Stimulated activated naive B cell treated with anti-CD40 and anti-IgM and Interleukin-4, amounts not matched to agents 10 μg/mL and 1 μg/mL and 100 μg/mL, for 72 hours (primary cell): ENCODE measurements around the gene SNPH.

Experiments
- ATAC-seq, 2 donors: fragments of 150-1000 bp; cut with Tn5 transposase; replicated peaks; 2 replicates each; pipeline ENCODE4 v1.10.0; 2021; ENCODE audit warnings: moderate library complexity in 1 of 2
- DNase-seq: peaks from one replicate; pipeline ENCODE4 v3.0.0; 2021
- H3K27ac Mint-ChIP-seq: one replicate; pipeline ENCODE4 v1.8.0; 2022; ENCODE audit warnings: mild to moderate bottlenecking, mixed read lengths
- H3K27me3 Mint-ChIP-seq, 2 donors: one replicate each; pipeline ENCODE4 v1.8.0; 2022; ENCODE audit warnings: mixed read lengths in 2 of 2
- H3K36me3 Mint-ChIP-seq, 2 donors: one replicate each; pipeline ENCODE4 v1.8.0; 2022; ENCODE audit warnings: mixed read lengths in 2 of 2, mild to moderate bottlenecking in 1 of 2
- H3K4me1 Mint-ChIP-seq, 2 donors: one replicate each; pipeline ENCODE4 v1.8.0; 2022; ENCODE audit warnings: mixed read lengths in 2 of 2, mild to moderate bottlenecking in 1 of 2
- H3K4me3 Mint-ChIP-seq, 2 donors: one replicate each; pipeline ENCODE4 v1.8.0; 2022; ENCODE audit warnings: mild to moderate bottlenecking in 2 of 2, mixed read lengths in 2 of 2, moderate library complexity in 1 of 2
- H3K9me3 Mint-ChIP-seq, 2 donors: one replicate each; pipeline ENCODE4 v1.8.0; 2022; ENCODE audit warnings: mixed read lengths in 2 of 2, mild to moderate bottlenecking in 1 of 2

SNPH gene

GRCh38 chr20:1325173-1326030 is 59.3 kb downstream of the SNPH start:
- H3K4me3 Mint-ChIP-seq = no peak overlapping the region
- peaks cover 0 to 3% of the 10 kb centered on the region in 2 donors for H3K9me3 Mint-ChIP-seq
- H3K27ac Mint-ChIP-seq = no peak overlapping the region
- peaks cover 14 to 35% of the 10 kb centered on the region in 2 donors for H3K4me1 Mint-ChIP-seq
- ATAC-seq (peak; percentile 88 to 92), DNase-seq (peak; percentile 97)
- H3K27me3 Mint-ChIP-seq = peaks cover 0 to 4% of the 10 kb centered on the region in 2 donors
- H3K36me3 Mint-ChIP-seq = peaks cover 5 to 21% of the 10 kb centered on the region in 2 donors

GRCh38 chr20:1326031-1326930 is 60.2 kb downstream of the SNPH start:
- DNase-seq (no peak), ATAC-seq (no peak)
- Mint-ChIP-seq H3K4me3 (no peak overlapping the region), H3K4me1 (peaks cover 23 to 42% of the 10 kb centered on the region in 2 donors), H3K36me3 (peaks cover 10 to 28% of the 10 kb centered on the region in 2 donors), H3K27ac (no peak overlapping the region), H3K27me3 (peaks cover 0 to 2% of the 10 kb centered on the region in 2 donors), H3K9me3 (peaks cover 0 to 2% of the 10 kb centered on the region in 2 donors)

DNA sequence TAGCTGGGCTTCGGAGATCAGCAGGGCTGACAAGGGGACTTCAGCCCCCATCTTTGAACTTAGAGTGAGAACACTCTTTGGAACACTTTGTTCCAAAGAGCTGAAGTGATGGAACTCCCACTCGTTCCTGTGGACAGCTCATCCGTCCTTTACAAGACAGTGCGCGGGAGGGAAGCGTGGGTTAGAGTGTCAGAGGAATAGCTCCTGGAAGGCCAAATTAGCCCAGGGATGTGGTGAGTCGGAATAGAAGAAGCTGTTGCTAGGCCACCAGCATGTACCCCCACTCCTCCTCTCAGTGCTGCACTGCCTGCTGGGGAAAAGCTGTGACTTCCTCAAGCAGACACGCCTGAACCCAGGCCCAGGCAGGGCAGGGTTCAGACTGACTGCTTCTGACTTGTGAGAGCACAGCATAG is 61.2 kb downstream of the SNPH start:
- H3K4me1 Mint-ChIP-seq = peaks cover 33 to 43% of the 10 kb centered on the region in 2 donors
- no peaks in the 10 kb centered on the region for H3K9me3 Mint-ChIP-seq
- ATAC-seq = no peak
- no peak for DNase-seq
- peak overlapping the region; percentile 88 for H3K27ac Mint-ChIP-seq
- no peaks in the 10 kb centered on the region for H3K27me3 Mint-ChIP-seq
- H3K4me3 Mint-ChIP-seq = peak overlapping the region in 1 of 2 donors; percentile 7
- peaks cover 18 to 34% of the 10 kb centered on the region in 2 donors for H3K36me3 Mint-ChIP-seq

DNA sequence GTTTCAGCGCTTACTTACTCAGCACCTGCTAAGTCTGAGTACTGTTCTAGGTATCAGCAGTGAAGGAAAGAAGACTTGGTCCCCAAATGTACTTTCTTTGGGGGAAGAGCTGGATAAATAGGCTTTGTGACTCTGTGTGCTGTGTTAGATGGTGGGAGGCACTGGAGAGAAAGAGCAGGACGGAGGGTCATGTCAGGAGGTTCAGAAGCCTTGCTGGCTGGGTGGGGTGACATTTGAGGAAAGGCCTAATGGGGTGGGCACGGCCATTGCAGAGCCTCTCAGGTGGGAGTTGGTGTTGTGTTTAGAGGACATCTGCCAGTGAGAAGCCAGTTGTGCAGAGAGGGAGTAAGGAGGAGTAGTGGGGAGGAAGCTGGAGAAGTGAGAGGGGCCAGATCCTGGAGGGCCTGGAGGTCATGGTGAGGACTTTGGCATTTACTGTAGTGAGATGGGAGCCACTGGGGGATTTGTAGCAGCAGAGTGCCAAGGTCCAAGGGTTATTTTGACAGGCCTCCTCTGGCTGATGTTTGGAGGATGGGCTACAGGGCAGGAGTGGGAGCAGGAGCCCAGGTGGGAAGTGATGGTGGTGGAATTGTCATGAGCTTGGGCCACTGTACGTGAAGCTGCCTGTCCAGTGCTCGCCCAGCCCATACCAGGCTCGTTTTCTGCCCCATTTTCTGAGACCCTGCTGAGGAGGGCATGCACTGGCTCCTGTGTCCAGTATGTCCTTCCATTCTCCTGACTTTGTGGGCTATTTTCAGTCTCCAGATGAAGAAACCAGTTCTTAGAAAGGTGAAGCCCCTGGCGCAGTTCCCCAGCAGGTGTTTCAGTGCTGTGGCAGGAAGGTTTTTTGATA is 62.0 kb downstream of the SNPH start:
- Mint-ChIP-seq H3K27ac (peak overlapping the region; percentile 88), H3K27me3 (no peaks in the 10 kb centered on the region), H3K4me1 (peaks cover 39 to 45% of the 10 kb centered on the region in 2 donors)

GRCh38 chr20:1328680-1329330 is 62.7 kb downstream of the SNPH start, which contains the start of gene SDCBP2:
Gene SDCBP2, minus strand, starts transcription at chr20:1329139. Its CDS starts 8,723 bp downstream, at chr20:1320416.
- Mint-ChIP-seq H3K27ac (peak within 1 kb of the TSS; percentile 90), H3K4me1 (peaks cover 47% of the 10 kb centered on the region in 2 donors), H3K4me3 (peak within 1 kb of the TSS in 1 of 2 donors; percentile 59), H3K9me3 (no peaks in the 10 kb centered on the region), H3K36me3 (peaks cover 28 to 45% of the 10 kb centered on the region in 2 donors), H3K27me3 (no peaks in the 10 kb centered on the region)
- DNase-seq = no peak
- ATAC-seq = no peak

More for the DNA sequence above, 62.0 kb downstream of the SNPH start:
- DNase-seq = no peak
- Mint-ChIP-seq H3K4me3 (peak overlapping the region in 1 of 2 donors; percentile 7), H3K36me3 (peaks cover 23 to 39% of the 10 kb centered on the region in 2 donors), H3K9me3 (no peaks in the 10 kb centered on the region)
- no peak for ATAC-seq

GRCh38 chr20:1330075-1330830 is 64.2 kb downstream of the SNPH start:
- Mint-ChIP-seq H3K4me1 (peaks cover 49 to 56% of the 10 kb centered on the region in 2 donors), H3K9me3 (no peaks in the 10 kb centered on the region), H3K27me3 (no peaks in the 10 kb centered on the region), H3K4me3 (no peak overlapping the region), H3K36me3 (peaks cover 35 to 53% of the 10 kb centered on the region in 2 donors), H3K27ac (peak overlapping the region; percentile 90)
- ATAC-seq (peak in 1 of 2 donors; percentile 35), DNase-seq (peak; percentile 24)

GRCh38 chr20:1331101-1331500 is 65.0 kb downstream of the SNPH start:
- ATAC-seq = no peak
- Mint-ChIP-seq H3K27ac (peak overlapping the region; percentile 84), H3K9me3 (no peaks in the 10 kb centered on the region), H3K27me3 (no peaks in the 10 kb centered on the region), H3K4me1 (peaks cover 54 to 64% of the 10 kb centered on the region in 2 donors), H3K36me3 (peaks cover 35 to 53% of the 10 kb centered on the region in 2 donors), H3K4me3 (no peak overlapping the region)
- DNase-seq = no peak

DNA sequence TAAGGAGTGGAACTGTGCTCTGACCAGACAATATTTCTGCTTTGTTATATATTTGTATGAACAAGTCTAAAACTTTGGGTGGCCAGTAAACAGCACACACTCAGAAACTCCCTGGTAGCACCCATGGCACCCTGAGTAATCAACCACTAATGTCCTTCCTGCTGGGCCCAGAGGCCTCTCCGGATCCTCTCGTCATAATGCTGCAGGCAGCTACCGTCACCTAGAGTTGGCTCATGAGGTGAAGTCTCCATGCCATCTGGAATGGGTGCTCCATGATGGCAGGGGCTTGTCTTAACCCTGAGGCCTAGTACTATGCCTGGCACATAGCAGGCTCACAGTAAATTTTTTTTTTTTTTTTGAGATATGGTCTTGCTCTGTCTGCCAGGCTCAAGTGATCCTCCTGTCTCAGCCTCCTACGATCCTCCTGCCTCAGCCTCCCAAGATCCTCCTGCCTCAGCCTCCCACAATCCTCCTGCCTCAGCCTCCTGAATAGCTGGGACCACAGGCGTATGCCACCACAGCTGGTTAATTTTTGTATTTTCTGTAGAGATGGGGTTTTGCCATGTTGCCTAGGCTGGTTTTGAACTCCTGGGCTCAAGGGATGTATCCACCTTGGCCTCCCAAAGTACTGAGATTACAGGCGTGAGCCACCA is 65.8 kb downstream of the SNPH start:
- peaks cover 35 to 56% of the 10 kb centered on the region in 2 donors for H3K36me3 Mint-ChIP-seq
- ATAC-seq = no peak
- H3K9me3 Mint-ChIP-seq = no peaks in the 10 kb centered on the region
- DNase-seq = no peak
- H3K27ac Mint-ChIP-seq = peak overlapping the region; percentile 14
- H3K4me1 Mint-ChIP-seq = peaks cover 60 to 72% of the 10 kb centered on the region in 2 donors
- no peak overlapping the region for H3K4me3 Mint-ChIP-seq
- no peaks in the 10 kb centered on the region for H3K27me3 Mint-ChIP-seq

- peaks cover 35 to 56% of the 10 kb centered on the region in 2 donors for H3K36me3 Mint-ChIP-seq
- no peaks in the 10 kb centered on the region for H3K27me3 Mint-ChIP-seq
- peaks cover 53 to 81% of the 10 kb centered on the region in 2 donors for H3K4me1 Mint-ChIP-seq
- H3K9me3 Mint-ChIP-seq = no peaks in the 10 kb centered on the region
- ATAC-seq = no peak
- no peak overlapping the region for H3K27ac Mint-ChIP-seq
- H3K4me3 Mint-ChIP-seq = no peak overlapping the region
- no peak for DNase-seq
Measured at GRCh38 chr20:1332749-1333300, 66.7 kb downstream of the SNPH start.

GRCh38 chr20:1333462-1334369 is 67.6 kb downstream of the SNPH start:
- ATAC-seq (no peak), DNase-seq (no peak)
- Mint-ChIP-seq H3K4me1 (peaks cover 46 to 84% of the 10 kb centered on the region in 2 donors), H3K27ac (no peak overlapping the region), H3K9me3 (no peaks in the 10 kb centered on the region), H3K27me3 (no peaks in the 10 kb centered on the region), H3K36me3 (peaks cover 35 to 56% of the 10 kb centered on the region in 2 donors), H3K4me3 (no peak overlapping the region)

GRCh38 chr20:1334370-1334731 is 68.3 kb downstream of the SNPH start:
- Mint-ChIP-seq H3K9me3 (no peaks in the 10 kb centered on the region), H3K4me1 (peaks cover 44 to 80% of the 10 kb centered on the region in 2 donors)

More at GRCh38 chr20:1334370-1334731, 68.3 kb downstream of the SNPH start:
- DNase-seq = no peak
- Mint-ChIP-seq H3K27ac (no peak overlapping the region), H3K4me3 (no peak overlapping the region), H3K27me3 (no peaks in the 10 kb centered on the region), H3K36me3 (peaks cover 35 to 57% of the 10 kb centered on the region in 2 donors)
- no peak for ATAC-seq
